Osteoblast (primary cell): ENCODE data around the gene WDSUB1. TPM values are rescaled to one million over a fixed set of nuclear protein-coding genes. Genes with fewer than 3 reads are reported as not detected.

Source experiments
- DNase-seq: peaks from one replicate; pipeline ENCODE4 v3.0.0; 2011; ENCODE audit warnings: low spot score, mixed read lengths; ENCODE audit not compliant: insufficient read length; ENCODE audit errors: missing footprints
- H2AFZ ChIP-seq: 2 replicates; pipeline ENCODE4 v1.6.0; 2011; ENCODE audit warnings: mild to moderate bottlenecking, low read length
- H3K27ac ChIP-seq: 2 replicates; pipeline ENCODE4 v1.5.1; 2011; ENCODE audit warnings: mild to moderate bottlenecking, low read depth, low read length, moderate library complexity
- H3K27me3 ChIP-seq: 2 replicates; pipeline ENCODE4 v1.6.0; 2012; ENCODE audit warnings: mild to moderate bottlenecking, control low read depth, inconsistent platforms, low read length, moderate library complexity; ENCODE audit not compliant: insufficient read depth
- H3K36me3 ChIP-seq: 2 replicates; pipeline ENCODE4 v1.5.1; 2011; ENCODE audit warnings: mild to moderate bottlenecking, low read length, control low read depth, moderate library complexity; ENCODE audit not compliant: insufficient read depth
- H3K4me1 ChIP-seq: 2 replicates; pipeline ENCODE4 v1.5.1; 2011; ENCODE audit warnings: mild to moderate bottlenecking, low read length, control low read depth, moderate library complexity; ENCODE audit not compliant: insufficient read depth
- H3K4me2 ChIP-seq: 2 replicates; pipeline ENCODE4 v1.6.0; 2011; ENCODE audit warnings: mild to moderate bottlenecking, low read length; ENCODE audit not compliant: insufficient read depth
- H3K4me3 ChIP-seq: fragments of 200-600 bp; sonication (generic); 3 replicates; pipeline ENCODE4 v1.5.1; 2012; ENCODE audit warnings: mild to moderate bottlenecking, low read length, inconsistent platforms; ENCODE audit not compliant: insufficient read depth
- H3K79me2 ChIP-seq: 2 replicates; pipeline ENCODE4 v1.6.0; 2012; ENCODE audit warnings: mild to moderate bottlenecking, low read length, control low read depth, inconsistent platforms; ENCODE audit not compliant: insufficient read depth
- H3K9me3 ChIP-seq: 2 replicates; pipeline ENCODE4 v1.5.1; 2011; ENCODE audit warnings: low read depth, low read length, control low read depth
- H4K20me1 ChIP-seq: 2 replicates; pipeline ENCODE4 v1.6.0; 2012; ENCODE audit warnings: mild to moderate bottlenecking, low read length, control low read depth; ENCODE audit not compliant: insufficient read depth
- small RNA-seq: library from RNA; depleted of rRNA; stranded (forward); fragments of <200 nt; gene quantifications from one replicate; pipeline ENCODE3, GENCODE V24; 2012
- total RNA-seq: library from RNA; depleted of rRNA; stranded (reverse); fragments of >200 nt; gene quantifications from 2 replicates; pipeline ENCODE4 v1.2.3, GENCODE V29; 2012
- TF ChIP-seq, protein P1 (sequence below): IDR thresholded peaks from 2 replicates; pipeline ENCODE4 v1.5.1; 2011; ENCODE audit warnings: mild to moderate bottlenecking, low read depth, low read length, moderate library complexity; ENCODE audit errors: extremely low read depth

Gene WDSUB1
- total RNA-seq, 1 donor = 13.8 TPM

DNA sequence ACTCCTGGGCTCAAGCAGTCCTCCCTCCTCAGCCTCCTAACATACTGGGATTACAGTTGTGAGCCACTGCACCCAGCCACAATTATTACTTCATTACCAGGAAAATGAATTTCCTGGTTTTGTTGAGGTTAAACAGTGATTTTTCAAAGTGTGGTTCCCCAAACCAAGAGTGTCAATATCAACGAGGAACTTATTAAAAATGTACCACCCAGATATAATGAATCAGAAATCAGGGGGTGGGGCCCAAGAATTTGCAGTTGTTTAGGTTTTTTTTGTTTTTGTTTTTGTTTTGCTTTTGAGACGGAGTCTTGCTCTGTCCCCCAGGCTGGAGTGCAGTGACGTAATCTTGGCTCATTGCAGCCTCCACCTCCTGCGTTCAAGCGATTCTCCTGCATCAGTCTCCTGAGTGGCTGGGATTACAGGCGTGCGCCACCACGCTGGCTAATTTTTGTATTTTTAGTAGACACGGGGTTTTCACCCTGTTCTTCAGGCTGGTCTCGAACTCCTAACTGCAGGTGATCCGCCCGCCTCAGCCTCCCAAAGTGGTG lies 94.1 kb downstream of the WDSUB1 start:
- H4K20me1 ChIP-seq = no peaks in the 10 kb centered on the region
- H3K4me1 ChIP-seq = no peaks in the 10 kb centered on the region
- H3K27ac ChIP-seq = no peak overlapping the region
- no peaks in the 10 kb centered on the region for H3K9me3 ChIP-seq
- no peak for DNase-seq
- H3K4me3 ChIP-seq = no peak overlapping the region
- TF ChIP-seq, protein P1, sequence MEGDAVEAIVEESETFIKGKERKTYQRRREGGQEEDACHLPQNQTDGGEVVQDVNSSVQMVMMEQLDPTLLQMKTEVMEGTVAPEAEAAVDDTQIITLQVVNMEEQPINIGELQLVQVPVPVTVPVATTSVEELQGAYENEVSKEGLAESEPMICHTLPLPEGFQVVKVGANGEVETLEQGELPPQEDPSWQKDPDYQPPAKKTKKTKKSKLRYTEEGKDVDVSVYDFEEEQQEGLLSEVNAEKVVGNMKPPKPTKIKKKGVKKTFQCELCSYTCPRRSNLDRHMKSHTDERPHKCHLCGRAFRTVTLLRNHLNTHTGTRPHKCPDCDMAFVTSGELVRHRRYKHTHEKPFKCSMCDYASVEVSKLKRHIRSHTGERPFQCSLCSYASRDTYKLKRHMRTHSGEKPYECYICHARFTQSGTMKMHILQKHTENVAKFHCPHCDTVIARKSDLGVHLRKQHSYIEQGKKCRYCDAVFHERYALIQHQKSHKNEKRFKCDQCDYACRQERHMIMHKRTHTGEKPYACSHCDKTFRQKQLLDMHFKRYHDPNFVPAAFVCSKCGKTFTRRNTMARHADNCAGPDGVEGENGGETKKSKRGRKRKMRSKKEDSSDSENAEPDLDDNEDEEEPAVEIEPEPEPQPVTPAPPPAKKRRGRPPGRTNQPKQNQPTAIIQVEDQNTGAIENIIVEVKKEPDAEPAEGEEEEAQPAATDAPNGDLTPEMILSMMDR = no peak
- H3K36me3 ChIP-seq = peaks cover 32% of the 10 kb centered on the region
- H2AFZ ChIP-seq = no peak overlapping the region
- H3K27me3 ChIP-seq = no peaks in the 10 kb centered on the region
- no peak overlapping the region for H3K4me2 ChIP-seq
- H3K79me2 ChIP-seq = no peaks in the 10 kb centered on the region

DNA sequence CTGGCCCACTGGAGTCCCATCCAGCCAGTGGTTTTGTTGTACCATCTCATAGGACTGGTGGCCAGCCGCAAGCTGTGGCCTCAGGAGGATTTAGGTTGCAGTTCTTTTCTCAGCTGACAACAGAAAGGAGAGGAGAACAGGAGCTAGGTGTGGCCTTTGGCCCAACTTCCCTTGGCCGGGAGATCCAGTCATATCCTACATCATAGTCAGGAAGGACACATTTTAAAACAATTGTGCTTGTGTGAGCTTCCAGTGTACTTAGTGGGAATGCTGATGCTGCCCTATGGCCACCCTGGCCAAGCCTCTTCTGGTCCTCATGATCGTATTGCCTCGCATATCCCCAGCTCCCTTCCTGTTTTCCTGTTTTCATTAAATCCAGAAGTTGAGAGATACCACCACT lies 98.1 kb downstream of the WDSUB1 start:
- no peak for DNase-seq

DNA sequence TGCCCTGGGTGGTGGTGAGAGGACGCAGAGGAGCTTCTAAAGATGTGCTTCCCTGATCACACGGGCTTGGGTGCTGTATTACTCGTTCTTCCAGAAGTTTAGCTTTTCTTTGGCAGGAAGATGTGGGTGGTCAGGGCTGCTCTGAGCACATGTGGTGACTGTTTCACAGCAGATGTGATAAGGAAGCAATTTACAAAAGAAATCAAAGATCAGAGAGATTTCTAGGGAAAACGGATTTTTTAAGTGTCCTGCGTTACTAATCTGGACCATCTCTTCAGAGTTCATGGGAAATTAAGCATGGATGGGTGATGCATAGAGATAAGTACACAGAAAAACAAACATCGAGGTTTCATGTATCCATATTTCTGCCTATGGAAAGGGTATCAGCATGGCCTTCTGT lies 99.4 kb downstream of the WDSUB1 start:
- no peak overlapping the region for H3K27ac ChIP-seq
- H3K9me3 ChIP-seq = no peaks in the 10 kb centered on the region
- H3K4me2 ChIP-seq = no peak overlapping the region
- H3K36me3 ChIP-seq = peaks cover 12% of the 10 kb centered on the region
- H4K20me1 ChIP-seq = peaks cover 14% of the 10 kb centered on the region
- no peaks in the 10 kb centered on the region for H3K4me1 ChIP-seq
- TF ChIP-seq, protein P1 = no peak
- H3K4me3 ChIP-seq = no peak overlapping the region
- no peaks in the 10 kb centered on the region for H3K27me3 ChIP-seq
- H3K79me2 ChIP-seq = no peaks in the 10 kb centered on the region
- no peak overlapping the region for H2AFZ ChIP-seq
- DNase-seq = peak; percentile 59

More for the DNA sequence above, 98.1 kb downstream of the WDSUB1 start:
- Histone ChIP-seq H3K4me2 (no peak overlapping the region), H3K36me3 (peaks cover 12% of the 10 kb centered on the region), H3K27me3 (no peaks in the 10 kb centered on the region), H2AFZ (no peak overlapping the region), H3K4me1 (no peaks in the 10 kb centered on the region), H4K20me1 (peaks cover 9% of the 10 kb centered on the region), H3K79me2 (no peaks in the 10 kb centered on the region), H3K27ac (no peak overlapping the region), H3K9me3 (no peaks in the 10 kb centered on the region), H3K4me3 (no peak overlapping the region)
- TF ChIP-seq, protein P1 = no peak

DNA sequence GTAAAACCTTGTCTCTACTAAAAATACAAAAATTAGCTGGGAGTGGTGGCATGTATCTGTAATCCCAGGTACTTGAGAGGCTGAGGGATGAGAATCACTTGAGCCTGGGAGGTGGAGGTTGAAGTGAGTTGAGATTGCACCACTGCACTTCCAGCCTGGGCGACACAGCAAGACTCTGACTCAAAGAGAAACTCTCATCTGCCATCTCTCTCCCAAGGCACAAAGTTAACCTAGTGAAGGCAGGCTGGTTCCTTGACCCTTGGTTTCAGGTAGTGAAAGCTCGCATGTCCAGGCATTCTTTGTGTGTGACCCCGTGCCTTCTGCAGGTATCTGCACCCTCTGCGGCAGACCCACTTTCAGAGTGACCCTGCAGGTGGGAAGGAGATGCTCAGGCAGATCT lies 100.0 kb downstream of the WDSUB1 start:
- H3K4me3 ChIP-seq = no peak overlapping the region
- H3K27ac ChIP-seq = no peak overlapping the region
- no peaks in the 10 kb centered on the region for H3K9me3 ChIP-seq
- H3K36me3 ChIP-seq = peaks cover 12% of the 10 kb centered on the region
- H3K79me2 ChIP-seq = no peaks in the 10 kb centered on the region
- H3K27me3 ChIP-seq = no peaks in the 10 kb centered on the region
- H3K4me2 ChIP-seq = no peak overlapping the region
- no peaks in the 10 kb centered on the region for H3K4me1 ChIP-seq
- H4K20me1 ChIP-seq = peaks cover 14% of the 10 kb centered on the region
- H2AFZ ChIP-seq = no peak overlapping the region
- no peak for DNase-seq
- TF ChIP-seq, protein P1 = no peak

Small RNA genes within 50 kb of the gene (small RNA-seq; reads per million reads assigned to genes)
- gene MIR6888 = not detected
